Measurements from ENCODE around the gene TMEM161A.
"Not testable (repeated sequence)": the region's sequence is repeated elsewhere in the genome, so short reads cannot be mapped to it uniquely, and the experiment has no call there.

DNA sequence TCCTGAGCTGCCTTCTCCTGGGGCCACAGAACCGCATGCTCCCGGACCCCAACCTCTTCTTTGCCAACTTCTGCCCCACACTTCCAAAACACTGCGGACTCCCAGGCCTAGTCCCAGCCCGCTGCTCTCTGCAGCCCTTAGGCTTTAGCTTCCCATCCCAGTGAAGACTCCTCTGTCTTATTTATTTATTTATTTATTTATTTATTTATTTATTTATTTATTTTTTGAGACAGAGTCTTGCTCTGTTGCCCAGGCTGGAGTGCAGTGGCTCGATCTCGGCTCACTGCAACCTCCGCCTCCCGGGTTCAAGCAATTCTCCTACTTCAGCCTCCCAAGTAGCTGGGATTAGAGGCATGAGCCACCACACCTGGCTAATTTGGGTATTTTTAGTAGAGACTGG, 10.2 kb upstream of the TMEM161A start:
- TF ChIP-seq ZNF776 (tag by site-specific recombination; IDR thresholded peaks at IDR 0.05; ENCODE audit: borderline replicate concordance); ZNF416 (tag by site-specific recombination; IDR thresholded peaks at IDR 0.05); SALL2 (tag by site-specific recombination; IDR thresholded peaks at IDR 0.05; ENCODE audit: borderline replicate concordance); ZNF76 (tag by site-specific recombination; IDR thresholded peaks at IDR 0.05; ENCODE audit: borderline replicate concordance, low read depth); KLF10 (tag by site-specific recombination; IDR thresholded peaks at IDR 0.05); ZNF121 (tag by site-specific recombination; IDR thresholded peaks at IDR 0.05): not testable (repeated sequence)
- TF ChIP-seq, protein P1, sequence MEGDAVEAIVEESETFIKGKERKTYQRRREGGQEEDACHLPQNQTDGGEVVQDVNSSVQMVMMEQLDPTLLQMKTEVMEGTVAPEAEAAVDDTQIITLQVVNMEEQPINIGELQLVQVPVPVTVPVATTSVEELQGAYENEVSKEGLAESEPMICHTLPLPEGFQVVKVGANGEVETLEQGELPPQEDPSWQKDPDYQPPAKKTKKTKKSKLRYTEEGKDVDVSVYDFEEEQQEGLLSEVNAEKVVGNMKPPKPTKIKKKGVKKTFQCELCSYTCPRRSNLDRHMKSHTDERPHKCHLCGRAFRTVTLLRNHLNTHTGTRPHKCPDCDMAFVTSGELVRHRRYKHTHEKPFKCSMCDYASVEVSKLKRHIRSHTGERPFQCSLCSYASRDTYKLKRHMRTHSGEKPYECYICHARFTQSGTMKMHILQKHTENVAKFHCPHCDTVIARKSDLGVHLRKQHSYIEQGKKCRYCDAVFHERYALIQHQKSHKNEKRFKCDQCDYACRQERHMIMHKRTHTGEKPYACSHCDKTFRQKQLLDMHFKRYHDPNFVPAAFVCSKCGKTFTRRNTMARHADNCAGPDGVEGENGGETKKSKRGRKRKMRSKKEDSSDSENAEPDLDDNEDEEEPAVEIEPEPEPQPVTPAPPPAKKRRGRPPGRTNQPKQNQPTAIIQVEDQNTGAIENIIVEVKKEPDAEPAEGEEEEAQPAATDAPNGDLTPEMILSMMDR (tag by site-specific recombination; IDR thresholded peaks at IDR 0.05), result not testable (repeated sequence)
- TF ChIP-seq, protein P2, sequence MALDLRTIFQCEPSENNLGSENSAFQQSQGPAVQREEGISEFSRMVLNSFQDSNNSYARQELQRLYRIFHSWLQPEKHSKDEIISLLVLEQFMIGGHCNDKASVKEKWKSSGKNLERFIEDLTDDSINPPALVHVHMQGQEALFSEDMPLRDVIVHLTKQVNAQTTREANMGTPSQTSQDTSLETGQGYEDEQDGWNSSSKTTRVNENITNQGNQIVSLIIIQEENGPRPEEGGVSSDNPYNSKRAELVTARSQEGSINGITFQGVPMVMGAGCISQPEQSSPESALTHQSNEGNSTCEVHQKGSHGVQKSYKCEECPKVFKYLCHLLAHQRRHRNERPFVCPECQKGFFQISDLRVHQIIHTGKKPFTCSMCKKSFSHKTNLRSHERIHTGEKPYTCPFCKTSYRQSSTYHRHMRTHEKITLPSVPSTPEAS (tag by site-specific recombination; IDR thresholded peaks at IDR 0.05), result not testable (repeated sequence)
- TF ChIP-seq ZNF664 (tag by site-specific recombination; IDR thresholded peaks at IDR 0.05) (0 out of 2 replicates have a peak, but pooled peaks have one; percentile 24), ZNF140 (tag by site-specific recombination; IDR thresholded peaks at IDR 0.05) (peak; percentile 51; the same call in 1 of the 2 replicates)
- TF ChIP-seq, protein P3, sequence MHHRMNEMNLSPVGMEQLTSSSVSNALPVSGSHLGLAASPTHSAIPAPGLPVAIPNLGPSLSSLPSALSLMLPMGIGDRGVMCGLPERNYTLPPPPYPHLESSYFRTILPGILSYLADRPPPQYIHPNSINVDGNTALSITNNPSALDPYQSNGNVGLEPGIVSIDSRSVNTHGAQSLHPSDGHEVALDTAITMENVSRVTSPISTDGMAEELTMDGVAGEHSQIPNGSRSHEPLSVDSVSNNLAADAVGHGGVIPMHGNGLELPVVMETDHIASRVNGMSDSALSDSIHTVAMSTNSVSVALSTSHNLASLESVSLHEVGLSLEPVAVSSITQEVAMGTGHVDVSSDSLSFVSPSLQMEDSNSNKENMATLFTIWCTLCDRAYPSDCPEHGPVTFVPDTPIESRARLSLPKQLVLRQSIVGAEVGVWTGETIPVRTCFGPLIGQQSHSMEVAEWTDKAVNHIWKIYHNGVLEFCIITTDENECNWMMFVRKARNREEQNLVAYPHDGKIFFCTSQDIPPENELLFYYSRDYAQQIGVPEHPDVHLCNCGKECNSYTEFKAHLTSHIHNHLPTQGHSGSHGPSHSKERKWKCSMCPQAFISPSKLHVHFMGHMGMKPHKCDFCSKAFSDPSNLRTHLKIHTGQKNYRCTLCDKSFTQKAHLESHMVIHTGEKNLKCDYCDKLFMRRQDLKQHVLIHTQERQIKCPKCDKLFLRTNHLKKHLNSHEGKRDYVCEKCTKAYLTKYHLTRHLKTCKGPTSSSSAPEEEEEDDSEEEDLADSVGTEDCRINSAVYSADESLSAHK (tag by site-specific recombination; IDR thresholded peaks at IDR 0.05), result not testable (repeated sequence)
- TF ChIP-seq, protein P4, sequence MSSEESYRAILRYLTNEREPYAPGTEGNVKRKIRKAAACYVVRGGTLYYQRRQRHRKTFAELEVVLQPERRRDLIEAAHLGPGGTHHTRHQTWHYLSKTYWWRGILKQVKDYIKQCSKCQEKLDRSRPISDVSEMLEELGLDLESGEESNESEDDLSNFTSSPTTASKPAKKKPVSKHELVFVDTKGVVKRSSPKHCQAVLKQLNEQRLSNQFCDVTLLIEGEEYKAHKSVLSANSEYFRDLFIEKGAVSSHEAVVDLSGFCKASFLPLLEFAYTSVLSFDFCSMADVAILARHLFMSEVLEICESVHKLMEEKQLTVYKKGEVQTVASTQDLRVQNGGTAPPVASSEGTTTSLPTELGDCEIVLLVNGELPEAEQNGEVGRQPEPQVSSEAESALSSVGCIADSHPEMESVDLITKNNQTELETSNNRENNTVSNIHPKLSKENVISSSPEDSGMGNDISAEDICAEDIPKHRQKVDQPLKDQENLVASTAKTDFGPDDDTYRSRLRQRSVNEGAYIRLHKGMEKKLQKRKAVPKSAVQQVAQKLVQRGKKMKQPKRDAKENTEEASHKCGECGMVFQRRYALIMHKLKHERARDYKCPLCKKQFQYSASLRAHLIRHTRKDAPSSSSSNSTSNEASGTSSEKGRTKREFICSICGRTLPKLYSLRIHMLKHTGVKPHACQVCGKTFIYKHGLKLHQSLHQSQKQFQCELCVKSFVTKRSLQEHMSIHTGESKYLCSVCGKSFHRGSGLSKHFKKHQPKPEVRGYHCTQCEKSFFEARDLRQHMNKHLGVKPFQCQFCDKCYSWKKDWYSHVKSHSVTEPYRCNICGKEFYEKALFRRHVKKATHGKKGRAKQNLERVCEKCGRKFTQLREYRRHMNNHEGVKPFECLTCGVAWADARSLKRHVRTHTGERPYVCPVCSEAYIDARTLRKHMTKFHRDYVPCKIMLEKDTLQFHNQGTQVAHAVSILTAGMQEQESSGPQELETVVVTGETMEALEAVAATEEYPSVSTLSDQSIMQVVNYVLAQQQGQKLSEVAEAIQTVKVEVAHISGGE (tag by site-specific recombination; conservative IDR thresholded peaks at IDR 0.05; ENCODE audit: low read depth), result peak; percentile 68
- TF ChIP-seq, protein P5, sequence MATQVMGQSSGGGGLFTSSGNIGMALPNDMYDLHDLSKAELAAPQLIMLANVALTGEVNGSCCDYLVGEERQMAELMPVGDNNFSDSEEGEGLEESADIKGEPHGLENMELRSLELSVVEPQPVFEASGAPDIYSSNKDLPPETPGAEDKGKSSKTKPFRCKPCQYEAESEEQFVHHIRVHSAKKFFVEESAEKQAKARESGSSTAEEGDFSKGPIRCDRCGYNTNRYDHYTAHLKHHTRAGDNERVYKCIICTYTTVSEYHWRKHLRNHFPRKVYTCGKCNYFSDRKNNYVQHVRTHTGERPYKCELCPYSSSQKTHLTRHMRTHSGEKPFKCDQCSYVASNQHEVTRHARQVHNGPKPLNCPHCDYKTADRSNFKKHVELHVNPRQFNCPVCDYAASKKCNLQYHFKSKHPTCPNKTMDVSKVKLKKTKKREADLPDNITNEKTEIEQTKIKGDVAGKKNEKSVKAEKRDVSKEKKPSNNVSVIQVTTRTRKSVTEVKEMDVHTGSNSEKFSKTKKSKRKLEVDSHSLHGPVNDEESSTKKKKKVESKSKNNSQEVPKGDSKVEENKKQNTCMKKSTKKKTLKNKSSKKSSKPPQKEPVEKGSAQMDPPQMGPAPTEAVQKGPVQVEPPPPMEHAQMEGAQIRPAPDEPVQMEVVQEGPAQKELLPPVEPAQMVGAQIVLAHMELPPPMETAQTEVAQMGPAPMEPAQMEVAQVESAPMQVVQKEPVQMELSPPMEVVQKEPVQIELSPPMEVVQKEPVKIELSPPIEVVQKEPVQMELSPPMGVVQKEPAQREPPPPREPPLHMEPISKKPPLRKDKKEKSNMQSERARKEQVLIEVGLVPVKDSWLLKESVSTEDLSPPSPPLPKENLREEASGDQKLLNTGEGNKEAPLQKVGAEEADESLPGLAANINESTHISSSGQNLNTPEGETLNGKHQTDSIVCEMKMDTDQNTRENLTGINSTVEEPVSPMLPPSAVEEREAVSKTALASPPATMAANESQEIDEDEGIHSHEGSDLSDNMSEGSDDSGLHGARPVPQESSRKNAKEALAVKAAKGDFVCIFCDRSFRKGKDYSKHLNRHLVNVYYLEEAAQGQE (tag by site-specific recombination; IDR thresholded peaks at IDR 0.05), result peak; percentile 74

All from HEK293 (cell line).